Stimulated activated effector memory CD8-positive, alpha-beta T cell treated with anti-CD3 and anti-CD28 coated beads, Interleukin-12 subunit alpha, Interleukin-12 subunit beta, amount 100 ng/mL, for 72 hours (primary cell): ENCODE measurements around the gene ADSL.
"Not testable (repeated sequence)": the region's sequence is repeated elsewhere in the genome, so short reads cannot be mapped to it uniquely, and the experiment has no call there.

Experiments used
- ATAC-seq: fragments of 150-1000 bp; cut with Tn5 transposase; 2 replicates; pipeline ENCODE4 v1.10.0; 2021
- DNase-seq, 2 donors: peaks; one replicate each; pipeline ENCODE4 v3.0.0; 2021 to 2022; ENCODE audit warnings: low spot score in 2 of 2
- H3K27ac Mint-ChIP-seq: one replicate; pipeline ENCODE4 v1.8.0; 2022; ENCODE audit warnings: mild to moderate bottlenecking, mixed read lengths
- H3K36me3 Mint-ChIP-seq: one replicate; pipeline ENCODE4 v1.8.0; 2022; ENCODE audit warnings: mild to moderate bottlenecking, mixed read lengths
- H3K4me1 Mint-ChIP-seq: one replicate; pipeline ENCODE4 v1.8.0; 2022; ENCODE audit warnings: mixed read lengths
- H3K4me3 Mint-ChIP-seq: one replicate; pipeline ENCODE4 v1.8.0; 2022; ENCODE audit warnings: mild to moderate bottlenecking, mixed read lengths
- H3K9me3 Mint-ChIP-seq: one replicate; pipeline ENCODE4 v1.8.0; 2022; ENCODE audit warnings: mixed read lengths

The ADSL gene

GRCh38 chr22:40346185-40347118 is at the start of gene ADSL:
Gene ADSL (plus strand): TSS chr22:40346500. CDS start chr22:40346559, 59 bp downstream.
- peaks cover 52% of the 10 kb centered on the region for H3K36me3 Mint-ChIP-seq
- H3K27ac Mint-ChIP-seq, result peak within 1 kb of the TSS; percentile 93
- ATAC-seq (peak; percentile 95), DNase-seq (peak; percentile 67 to 94)
- peaks cover 40% of the 10 kb centered on the region for H3K4me1 Mint-ChIP-seq
- peak within 1 kb of the TSS; percentile 89 for H3K4me3 Mint-ChIP-seq
- no peaks in the 10 kb centered on the region for H3K9me3 Mint-ChIP-seq

GRCh38 chr22:40300316-40300715 is 46.0 kb upstream of the ADSL start:
- H3K27ac Mint-ChIP-seq, result no peak overlapping the region
- H3K4me1 Mint-ChIP-seq, result no peaks in the 10 kb centered on the region
- no peak for ATAC-seq
- H3K9me3 Mint-ChIP-seq, result no peaks in the 10 kb centered on the region
- peaks cover 73% of the 10 kb centered on the region for H3K36me3 Mint-ChIP-seq
- DNase-seq, result no peak
- no peak overlapping the region for H3K4me3 Mint-ChIP-seq

GRCh38 chr22:40300884-40301672 is 45.2 kb upstream of the ADSL start:
- Mint-ChIP-seq H3K36me3 (peaks cover 73% of the 10 kb centered on the region), H3K4me3 (no peak overlapping the region), H3K9me3 (no peaks in the 10 kb centered on the region), H3K4me1 (no peaks in the 10 kb centered on the region), H3K27ac (no peak overlapping the region)
- DNase-seq, result no peak
- ATAC-seq, result peak; percentile 94

GRCh38 chr22:40302149-40302548 is 44.2 kb upstream of the ADSL start:
- Mint-ChIP-seq H3K36me3 (peaks cover 66% of the 10 kb centered on the region), H3K4me1 (no peaks in the 10 kb centered on the region), H3K4me3 (no peak overlapping the region), H3K9me3 (no peaks in the 10 kb centered on the region), H3K27ac (no peak overlapping the region)
- ATAC-seq (no peak), DNase-seq (no peak)

- peaks cover 74% of the 10 kb centered on the region for H3K36me3 Mint-ChIP-seq
- H3K9me3 Mint-ChIP-seq, result no peaks in the 10 kb centered on the region
- DNase-seq, result no peak
- H3K4me1 Mint-ChIP-seq, result peaks cover 7% of the 10 kb centered on the region
- H3K27ac Mint-ChIP-seq, result peak overlapping the region; percentile 48
- H3K4me3 Mint-ChIP-seq, result no peak overlapping the region
- no peak for ATAC-seq
Measured at GRCh38 chr22:40305625-40306024, 40.7 kb upstream of the ADSL start.

GRCh38 chr22:40308999-40309573 is 37.2 kb upstream of the ADSL start:
- Mint-ChIP-seq H3K4me1 (peaks cover 17% of the 10 kb centered on the region), H3K36me3 (peaks cover 78% of the 10 kb centered on the region), H3K27ac (peak overlapping the region; percentile 67), H3K9me3 (no peaks in the 10 kb centered on the region), H3K4me3 (no peak overlapping the region)
- ATAC-seq (no peak), DNase-seq (no peak)

- Mint-ChIP-seq H3K4me3 (no peak overlapping the region), H3K36me3 (peaks cover 80% of the 10 kb centered on the region), H3K27ac (no peak overlapping the region), H3K4me1 (peaks cover 17% of the 10 kb centered on the region), H3K9me3 (no peaks in the 10 kb centered on the region)
- DNase-seq (no peak), ATAC-seq (no peak)
Measured at GRCh38 chr22:40309631-40310030, 36.7 kb upstream of the ADSL start.

GRCh38 chr22:40310081-40310767 is 36.1 kb upstream of the ADSL start:
- peak overlapping the region; percentile 30 for H3K27ac Mint-ChIP-seq
- H3K9me3 Mint-ChIP-seq, result no peaks in the 10 kb centered on the region
- H3K36me3 Mint-ChIP-seq, result peaks cover 85% of the 10 kb centered on the region
- H3K4me1 Mint-ChIP-seq, result peaks cover 17% of the 10 kb centered on the region
- DNase-seq (no peak), ATAC-seq (no peak)
- H3K4me3 Mint-ChIP-seq, result no peak overlapping the region

- no peak for ATAC-seq
- H3K4me3 Mint-ChIP-seq, result no peak overlapping the region
- H3K36me3 Mint-ChIP-seq, result peaks cover 86% of the 10 kb centered on the region
- H3K27ac Mint-ChIP-seq, result peak overlapping the region; percentile 30
- H3K4me1 Mint-ChIP-seq, result peaks cover 17% of the 10 kb centered on the region
- no peaks in the 10 kb centered on the region for H3K9me3 Mint-ChIP-seq
- DNase-seq, result no peak
Measured at GRCh38 chr22:40310768-40311120, 35.6 kb upstream of the ADSL start.

- DNase-seq, H3K4me3 Mint-ChIP-seq, ATAC-seq, H3K9me3 Mint-ChIP-seq: not testable (repeated sequence)
- Mint-ChIP-seq H3K27ac (peak overlapping the region; percentile 70), H3K4me1 (peaks cover 17% of the 10 kb centered on the region), H3K36me3 (peaks cover 92% of the 10 kb centered on the region)
Measured at GRCh38 chr22:40311646-40312045, 34.7 kb upstream of the ADSL start.

GRCh38 chr22:40312050-40312449 is 34.2 kb upstream of the ADSL start:
- ATAC-seq (no peak), DNase-seq (no peak)
- Mint-ChIP-seq H3K36me3 (peaks cover 94% of the 10 kb centered on the region), H3K4me1 (peaks cover 17% of the 10 kb centered on the region), H3K9me3 (no peaks in the 10 kb centered on the region), H3K4me3 (no peak overlapping the region), H3K27ac (peak overlapping the region; percentile 70)

- Mint-ChIP-seq H3K27ac (peak overlapping the region; percentile 70), H3K9me3 (no peaks in the 10 kb centered on the region), H3K36me3 (peaks cover 90% of the 10 kb centered on the region), H3K4me1 (peaks cover 13% of the 10 kb centered on the region), H3K4me3 (no peak overlapping the region)
- ATAC-seq (no peak), DNase-seq (no peak)
Measured at GRCh38 chr22:40313007-40313406, 33.3 kb upstream of the ADSL start.

GRCh38 chr22:40314041-40314440 is 32.3 kb upstream of the ADSL start:
- H3K9me3 Mint-ChIP-seq, result no peaks in the 10 kb centered on the region
- H3K4me1 Mint-ChIP-seq, result peaks cover 10% of the 10 kb centered on the region
- DNase-seq (no peak), ATAC-seq (no peak)
- H3K36me3 Mint-ChIP-seq, result peaks cover 86% of the 10 kb centered on the region
- H3K27ac Mint-ChIP-seq, result peak overlapping the region; percentile 70
- no peak overlapping the region for H3K4me3 Mint-ChIP-seq

GRCh38 chr22:40320687-40321086 is 25.6 kb upstream of the ADSL start:
- H3K36me3 Mint-ChIP-seq, result peaks cover 66% of the 10 kb centered on the region
- peak overlapping the region; percentile 80 for H3K27ac Mint-ChIP-seq
- ATAC-seq (peak; percentile 14), DNase-seq (no peak)
- no peak overlapping the region for H3K4me3 Mint-ChIP-seq
- H3K4me1 Mint-ChIP-seq, result peaks cover 39% of the 10 kb centered on the region
- no peaks in the 10 kb centered on the region for H3K9me3 Mint-ChIP-seq

GRCh38 chr22:40322021-40322420 is 24.3 kb upstream of the ADSL start:
- Mint-ChIP-seq H3K4me1 (peaks cover 46% of the 10 kb centered on the region), H3K36me3 (peaks cover 53% of the 10 kb centered on the region), H3K27ac (peak overlapping the region; percentile 29), H3K4me3 (no peak overlapping the region), H3K9me3 (no peaks in the 10 kb centered on the region)
- no peak for DNase-seq
- ATAC-seq, result no peak
